Measurements from ENCODE around the gene FGD2.

DNA sequence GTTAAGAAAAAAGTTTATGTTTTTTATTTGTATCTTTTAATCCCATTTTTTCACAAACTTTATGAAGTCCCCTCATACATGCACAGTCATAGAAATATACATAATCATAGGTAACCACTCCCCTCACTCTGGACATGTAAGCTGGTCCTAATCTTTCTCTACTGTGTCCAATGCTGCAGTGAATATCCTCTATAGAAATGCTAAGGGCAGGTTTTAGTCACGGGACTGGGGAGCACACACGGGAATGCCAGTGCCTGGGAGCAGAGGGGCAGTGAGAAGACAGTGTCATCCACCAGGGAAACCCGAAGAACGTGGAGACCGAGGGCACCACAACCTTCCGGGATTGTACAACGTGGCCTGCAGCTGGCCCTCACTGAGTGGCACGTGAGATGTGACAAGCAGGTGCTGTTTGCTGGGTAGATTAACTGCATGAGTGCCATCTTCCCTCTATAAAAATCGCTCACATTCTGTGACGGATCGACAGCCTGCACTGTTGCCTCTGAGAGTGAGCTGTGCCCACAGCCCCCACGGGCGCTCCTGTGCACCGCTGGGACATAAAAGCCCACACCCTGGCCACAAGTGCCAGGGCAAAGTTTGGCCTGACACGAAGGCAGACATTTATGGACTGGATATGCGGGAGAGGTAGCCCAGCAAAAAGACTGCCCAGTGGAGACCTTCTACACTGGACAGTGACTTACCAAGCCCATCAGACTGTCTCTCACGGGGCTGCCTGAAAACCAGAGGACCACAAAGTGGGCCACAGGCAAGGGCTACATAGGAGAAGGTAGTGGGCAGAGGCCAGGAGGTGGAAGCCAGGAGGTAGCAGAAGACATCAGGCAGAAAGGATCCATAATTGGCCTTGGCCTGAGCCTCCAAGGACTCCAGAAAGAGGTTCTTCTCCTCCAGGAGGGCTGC lies 63.2 kb downstream of the FGD2 start:
- TF ChIP-seq YY1 (IDR thresholded peaks at IDR 0.05; ENCODE audit: insufficient read depth, insufficient read length) (no peak), SUZ12 (IDR thresholded peaks at IDR 0.05; ENCODE audit: extremely low read depth, insufficient read depth, insufficient read length) (no peak), ZNF274 (IDR thresholded peaks at IDR 0.05; ENCODE audit: low read depth, low read length) (no peak)

Data from NT2/D1 (cell line).